Measurements from ENCODE around the gene FILIP1L. TPM values are rescaled to one million over a fixed set of nuclear protein-coding genes. Genes with fewer than 3 reads are reported as not detected.

The FILIP1L gene
- total and polyA plus RNA-seq, 2 of the 13 experiments (the other 11 are each of a cell fraction or from before 2014, with no cell fraction given) = 8.1 to 187 TPM

DNA sequence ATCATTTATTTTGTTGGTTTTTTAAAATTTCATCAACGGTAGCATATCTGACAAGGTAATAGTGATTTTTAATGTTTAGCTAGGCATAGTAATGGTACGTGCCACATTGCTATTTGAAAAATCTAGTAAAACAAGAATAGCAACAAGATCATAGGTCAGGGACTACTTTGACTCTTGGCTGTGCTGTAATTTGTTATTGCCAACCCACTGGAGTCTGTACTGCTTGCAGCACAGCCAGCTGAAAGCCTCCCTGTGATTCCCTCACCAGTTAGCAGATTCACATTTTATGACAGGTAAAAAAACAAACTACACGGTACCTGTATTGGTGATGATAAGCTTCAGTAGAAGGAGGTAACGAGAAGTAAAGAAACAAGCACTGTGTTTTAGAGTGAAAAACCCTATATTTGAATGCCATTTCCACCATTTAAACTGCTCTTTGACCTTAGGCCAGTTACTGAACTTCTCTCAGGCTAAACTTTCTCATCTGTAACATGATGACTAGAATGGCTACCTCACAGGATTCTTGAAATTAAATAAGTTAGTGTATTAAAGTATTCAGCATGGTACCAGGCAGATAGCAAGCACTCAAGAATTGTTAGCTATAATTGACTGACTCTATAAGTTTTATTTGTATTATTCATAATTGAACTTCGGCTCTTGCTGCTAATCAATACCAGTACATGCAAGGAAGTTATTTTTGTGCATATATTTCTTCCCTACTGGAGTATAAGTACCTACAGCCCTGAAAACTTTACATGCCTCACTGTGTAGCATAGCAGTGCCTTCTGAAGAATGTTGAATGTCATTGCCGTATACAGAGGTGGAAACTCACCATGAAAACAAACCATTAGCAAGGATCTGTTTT, 16.1 kb downstream of the FILIP1L start (continued):
- TF ChIP-seq PLRG1 (conservative IDR thresholded peaks at IDR 0.05) (no peak), SUZ12 (IDR thresholded peaks at IDR 0.05; ENCODE audit: low read depth, low read length) (no peak), SMC3 (IDR thresholded peaks at IDR 0.05; ENCODE audit: low read length) (no peak), ZNF496 (CRISPR knock-in tag; IDR thresholded peaks at IDR 0.05; ENCODE audit: insufficient replicate concordance) (no peak), ZSCAN31 (CRISPR knock-in tag; IDR thresholded peaks at IDR 0.05; ENCODE audit: low read depth) (no peak), MEIS2 (CRISPR knock-in tag; IDR thresholded peaks at IDR 0.05) (no peak), MAFG (CRISPR knock-in tag; IDR thresholded peaks at IDR 0.05) (no peak), ZNF530 (CRISPR knock-in tag; IDR thresholded peaks at IDR 0.05; ENCODE audit: low read depth) (no peak), HOXA9 (CRISPR knock-in tag; IDR thresholded peaks at IDR 0.05; ENCODE audit: borderline replicate concordance) (no peak), XRCC5 (optimal IDR thresholded peaks at IDR 0.05; ENCODE audit: low read length) (no peak), CENPT (CRISPR knock-in tag; IDR thresholded peaks at IDR 0.05; ENCODE audit: low read depth) (no peak), RXRA (CRISPR knock-in tag; IDR thresholded peaks at IDR 0.05) (no peak; the same call in 1 of the 2 replicates), RAD21 (CRISPR knock-in tag; IDR thresholded peaks at IDR 0.05) (no peak)
- TF ChIP-seq, protein P1, sequence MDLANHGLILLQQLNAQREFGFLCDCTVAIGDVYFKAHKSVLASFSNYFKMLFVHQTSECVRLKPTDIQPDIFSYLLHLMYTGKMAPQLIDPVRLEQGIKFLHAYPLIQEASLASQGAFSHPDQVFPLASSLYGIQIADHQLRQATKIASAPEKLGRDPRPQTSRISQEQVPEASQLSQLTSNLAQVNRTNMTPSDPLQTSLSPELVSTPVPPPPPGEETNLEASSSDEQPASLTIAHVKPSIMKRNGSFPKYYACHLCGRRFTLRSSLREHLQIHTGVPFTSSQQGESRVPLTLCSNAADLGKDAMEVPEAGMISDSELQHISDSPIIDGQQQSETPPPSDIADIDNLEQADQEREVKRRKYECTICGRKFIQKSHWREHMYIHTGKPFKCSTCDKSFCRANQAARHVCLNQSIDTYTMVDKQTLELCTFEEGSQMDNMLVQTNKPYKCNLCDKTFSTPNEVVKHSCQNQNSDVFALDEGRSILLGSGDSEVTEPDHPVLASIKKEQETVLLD (CRISPR knock-in tag; IDR thresholded peaks at IDR 0.05; ENCODE audit: low read depth) = no peak
- TF ChIP-seq, protein P2, sequence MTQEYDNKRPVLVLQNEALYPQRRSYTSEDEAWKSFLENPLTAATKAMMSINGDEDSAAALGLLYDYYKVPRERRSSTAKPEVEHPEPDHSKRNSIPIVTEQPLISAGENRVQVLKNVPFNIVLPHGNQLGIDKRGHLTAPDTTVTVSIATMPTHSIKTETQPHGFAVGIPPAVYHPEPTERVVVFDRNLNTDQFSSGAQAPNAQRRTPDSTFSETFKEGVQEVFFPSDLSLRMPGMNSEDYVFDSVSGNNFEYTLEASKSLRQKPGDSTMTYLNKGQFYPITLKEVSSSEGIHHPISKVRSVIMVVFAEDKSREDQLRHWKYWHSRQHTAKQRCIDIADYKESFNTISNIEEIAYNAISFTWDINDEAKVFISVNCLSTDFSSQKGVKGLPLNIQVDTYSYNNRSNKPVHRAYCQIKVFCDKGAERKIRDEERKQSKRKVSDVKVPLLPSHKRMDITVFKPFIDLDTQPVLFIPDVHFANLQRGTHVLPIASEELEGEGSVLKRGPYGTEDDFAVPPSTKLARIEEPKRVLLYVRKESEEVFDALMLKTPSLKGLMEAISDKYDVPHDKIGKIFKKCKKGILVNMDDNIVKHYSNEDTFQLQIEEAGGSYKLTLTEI (CRISPR knock-in tag; conservative IDR thresholded peaks at IDR 0.05) = no peak
- TF ChIP-seq, protein P3, sequence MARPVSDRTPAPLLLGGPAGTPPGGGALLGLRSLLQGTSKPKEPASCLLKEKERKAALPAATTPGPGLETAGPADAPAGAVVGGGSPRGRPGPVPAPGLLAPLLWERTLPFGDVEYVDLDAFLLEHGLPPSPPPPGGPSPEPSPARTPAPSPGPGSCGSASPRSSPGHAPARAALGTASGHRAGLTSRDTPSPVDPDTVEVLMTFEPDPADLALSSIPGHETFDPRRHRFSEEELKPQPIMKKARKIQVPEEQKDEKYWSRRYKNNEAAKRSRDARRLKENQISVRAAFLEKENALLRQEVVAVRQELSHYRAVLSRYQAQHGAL (CRISPR knock-in tag; IDR thresholded peaks at IDR 0.05; ENCODE audit: not compliant biosample characterization) = no peak
- TF ChIP-seq, protein P4, sequence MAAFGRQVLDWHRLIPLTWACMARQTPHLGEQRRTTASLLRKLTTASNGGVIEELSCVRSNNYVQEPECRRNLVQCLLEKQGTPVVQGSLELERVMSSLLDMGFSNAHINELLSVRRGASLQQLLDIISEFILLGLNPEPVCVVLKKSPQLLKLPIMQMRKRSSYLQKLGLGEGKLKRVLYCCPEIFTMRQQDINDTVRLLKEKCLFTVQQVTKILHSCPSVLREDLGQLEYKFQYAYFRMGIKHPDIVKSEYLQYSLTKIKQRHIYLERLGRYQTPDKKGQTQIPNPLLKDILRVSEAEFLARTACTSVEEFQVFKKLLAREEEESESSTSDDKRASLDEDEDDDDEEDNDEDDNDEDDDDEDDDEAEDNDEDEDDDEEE (CRISPR knock-in tag; IDR thresholded peaks at IDR 0.05) = no peak
- TF ChIP-seq, protein P5, sequence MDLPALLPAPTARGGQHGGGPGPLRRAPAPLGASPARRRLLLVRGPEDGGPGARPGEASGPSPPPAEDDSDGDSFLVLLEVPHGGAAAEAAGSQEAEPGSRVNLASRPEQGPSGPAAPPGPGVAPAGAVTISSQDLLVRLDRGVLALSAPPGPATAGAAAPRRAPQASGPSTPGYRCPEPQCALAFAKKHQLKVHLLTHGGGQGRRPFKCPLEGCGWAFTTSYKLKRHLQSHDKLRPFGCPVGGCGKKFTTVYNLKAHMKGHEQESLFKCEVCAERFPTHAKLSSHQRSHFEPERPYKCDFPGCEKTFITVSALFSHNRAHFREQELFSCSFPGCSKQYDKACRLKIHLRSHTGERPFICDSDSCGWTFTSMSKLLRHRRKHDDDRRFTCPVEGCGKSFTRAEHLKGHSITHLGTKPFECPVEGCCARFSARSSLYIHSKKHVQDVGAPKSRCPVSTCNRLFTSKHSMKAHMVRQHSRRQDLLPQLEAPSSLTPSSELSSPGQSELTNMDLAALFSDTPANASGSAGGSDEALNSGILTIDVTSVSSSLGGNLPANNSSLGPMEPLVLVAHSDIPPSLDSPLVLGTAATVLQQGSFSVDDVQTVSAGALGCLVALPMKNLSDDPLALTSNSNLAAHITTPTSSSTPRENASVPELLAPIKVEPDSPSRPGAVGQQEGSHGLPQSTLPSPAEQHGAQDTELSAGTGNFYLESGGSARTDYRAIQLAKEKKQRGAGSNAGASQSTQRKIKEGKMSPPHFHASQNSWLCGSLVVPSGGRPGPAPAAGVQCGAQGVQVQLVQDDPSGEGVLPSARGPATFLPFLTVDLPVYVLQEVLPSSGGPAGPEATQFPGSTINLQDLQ (CRISPR knock-in tag; IDR thresholded peaks at IDR 0.05) = no peak

Data from HepG2 (cell line).